HG03571 (cell line): ENCODE measurements around the gene CAMKK2.
"Not testable (repeated sequence)": the region's sequence is repeated elsewhere in the genome, so short reads cannot be mapped to it uniquely, and the experiment has no call there.

ENCODE experiments used
- ATAC-seq: cut with Tn5 transposase; IDR thresholded peaks from one replicate; pipeline ENCODE4 v1.9.1; 2021; ENCODE audit not compliant: unreplicated experiment

CAMKK2 gene

GRCh38 chr12:121280531-121280930, 16.0 kb downstream of the CAMKK2 start:
- not testable (repeated sequence) for ATAC-seq

GRCh38 chr12:121279507-121279915, 17.0 kb downstream of the CAMKK2 start:
- no peak for ATAC-seq

- ATAC-seq, result no peak
Observed at GRCh38 chr12:121279071-121279375, 17.5 kb downstream of the CAMKK2 start.

- ATAC-seq, result no peak
Observed at GRCh38 chr12:121278169-121279070, 18.1 kb downstream of the CAMKK2 start.

- ATAC-seq, result no peak
Observed at GRCh38 chr12:121277374-121277759, 19.1 kb downstream of the CAMKK2 start.

- ATAC-seq, result no peak
Observed at GRCh38 chr12:121274036-121274763, 22.3 kb downstream of the CAMKK2 start.

- ATAC-seq, result no peak
Observed at GRCh38 chr12:121273364-121273896, 23.1 kb downstream of the CAMKK2 start.

GRCh38 chr12:121267822-121268221, 28.7 kb downstream of the CAMKK2 start:
- ATAC-seq, result no peak

GRCh38 chr12:121264951-121265515, 31.5 kb downstream of the CAMKK2 start:
- no peak for ATAC-seq

- no peak for ATAC-seq
Observed at GRCh38 chr12:121264135-121264534, 32.4 kb downstream of the CAMKK2 start.

GRCh38 chr12:121263206-121263935, 33.1 kb downstream of the CAMKK2 start:
- ATAC-seq, result no peak

- ATAC-seq, result no peak
Observed at GRCh38 chr12:121261398-121261797, 35.1 kb downstream of the CAMKK2 start.

GRCh38 chr12:121260091-121260490, 36.4 kb downstream of the CAMKK2 start:
- ATAC-seq, result no peak

- ATAC-seq, result no peak
Observed at GRCh38 chr12:121259074-121259473, 37.4 kb downstream of the CAMKK2 start.

- ATAC-seq, result not testable (repeated sequence)
Observed at GRCh38 chr12:121257704-121258449, 38.6 kb downstream of the CAMKK2 start.

- no peak for ATAC-seq
Observed at GRCh38 chr12:121255433-121255832, 41.1 kb downstream of the CAMKK2 start.

GRCh38 chr12:121253638-121254335, 42.7 kb downstream of the CAMKK2 start:
- ATAC-seq, result no peak

GRCh38 chr12:121252712-121253345, 43.7 kb downstream of the CAMKK2 start:
- ATAC-seq, result no peak

- no peak for ATAC-seq
Observed at GRCh38 chr12:121251838-121252237, 44.7 kb downstream of the CAMKK2 start.
